ENCODE results near the gene TMEM121.
A peak's percentile ranks its signal among the peaks of the same experiment; 100 is the strongest.

Gene TMEM121

GRCh38 chr14:105480199-105480746, 46.1 kb upstream of the TMEM121 start:
- no peak overlapping the region for H3K4me3 ChIP-seq (ENCODE audit: low read length)
- TF ChIP-seq CTCF (IDR thresholded peaks at IDR 0.05; ENCODE audit: insufficient read depth, low read depth, low read length, missing control alignments), result no peak
- no peak for DNase-seq (ENCODE audit: low read depth)

GRCh38 chr14:105480807-105481801, 45.3 kb upstream of the TMEM121 start:
- DNase-seq (ENCODE audit: low read depth), result peak; percentile 82
- peak; percentile 96 for TF ChIP-seq CTCF (IDR thresholded peaks at IDR 0.05; ENCODE audit: insufficient read depth, low read depth, low read length, missing control alignments)
- H3K4me3 ChIP-seq (ENCODE audit: low read length), result peak overlapping the region; percentile 48

GRCh38 chr14:105481886-105482457, 44.4 kb upstream of the TMEM121 start:
- peak; percentile 21 for TF ChIP-seq CTCF (IDR thresholded peaks at IDR 0.05; ENCODE audit: insufficient read depth, low read depth, low read length, missing control alignments)
- H3K4me3 ChIP-seq (ENCODE audit: low read length), result no peak overlapping the region
- peak; percentile 97 for DNase-seq (ENCODE audit: low read depth)

GRCh38 chr14:105482486-105483110, 43.8 kb upstream of the TMEM121 start:
- no peak overlapping the region for H3K4me3 ChIP-seq (ENCODE audit: low read length)
- DNase-seq (ENCODE audit: low read depth), result no peak
- TF ChIP-seq CTCF (IDR thresholded peaks at IDR 0.05; ENCODE audit: insufficient read depth, low read depth, low read length, missing control alignments), result no peak

GRCh38 chr14:105483300-105484068, 42.9 kb upstream of the TMEM121 start:
- no peak overlapping the region for H3K4me3 ChIP-seq (ENCODE audit: low read length)
- DNase-seq (ENCODE audit: low read depth), result peak; percentile 55
- TF ChIP-seq CTCF (IDR thresholded peaks at IDR 0.05; ENCODE audit: insufficient read depth, low read depth, low read length, missing control alignments), result no peak
